ENCODE measurements around the gene RIMS3. TPM values are rescaled to one million over a fixed set of nuclear protein-coding genes. Genes with fewer than 3 reads are reported as not detected.

The RIMS3 gene
- total and polyA plus RNA-seq, 8 donors = 1.3 to 5.0 (median 1.8) TPM

- H3K4me3 ChIP-seq = no peak overlapping the region
- intact Hi-C loops (cut with DNase I) = no loop called here
- no peak overlapping the region for H3K27ac ChIP-seq
- ATAC-seq (no peak), DNase-seq (no peak)
- no peaks in the 10 kb centered on the region for H3K27me3 ChIP-seq
- H3K36me3 ChIP-seq = no peaks in the 10 kb centered on the region
- H3K4me1 ChIP-seq = peaks cover 0 to 13% of the 10 kb centered on the region in 2 donors
- no peaks in the 10 kb centered on the region for H3K9me3 ChIP-seq
- TF ChIP-seq CTCF (IDR thresholded peaks at IDR 0.05) = no peak
These were observed 3.3 kb downstream of the RIMS3 start for GRCh38 chr1:40662151-40662550.

- Histone ChIP-seq H3K9me3 (no peaks in the 10 kb centered on the region), H3K4me3 (no peak overlapping the region), H3K27ac (no peak overlapping the region), H3K27me3 (no peaks in the 10 kb centered on the region), H3K36me3 (no peaks in the 10 kb centered on the region), H3K4me1 (peaks cover 0 to 13% of the 10 kb centered on the region in 2 donors)
- intact Hi-C loops (cut with DNase I) = no loop called here
- no peak for ATAC-seq
- no peak for TF ChIP-seq CTCF (IDR thresholded peaks at IDR 0.05)
- no peak for DNase-seq
These were observed 3.8 kb downstream of the RIMS3 start for GRCh38 chr1:40661678-40662077.

- H3K36me3 ChIP-seq = no peaks in the 10 kb centered on the region
- no peak overlapping the region for H3K27ac ChIP-seq
These were observed 5.9 kb downstream of the RIMS3 start for GRCh38 chr1:40659649-40659947.

GRCh38 chr1:40658751-40659648 is 6.5 kb downstream of the RIMS3 start:
- Histone ChIP-seq H3K27me3 (peaks cover 0 to 5% of the 10 kb centered on the region in 2 donors), H3K9me3 (no peaks in the 10 kb centered on the region), H3K36me3 (no peaks in the 10 kb centered on the region), H3K4me1 (peaks cover 0 to 5% of the 10 kb centered on the region in 2 donors), H3K4me3 (no peak overlapping the region), H3K27ac (no peak overlapping the region)
- intact Hi-C loops (cut with DNase I) = no loop called here
- no peak for ATAC-seq
- DNase-seq = peak in 1 of 4 donors; percentile 19
- TF ChIP-seq CTCF (IDR thresholded peaks at IDR 0.05) = no peak

More at GRCh38 chr1:40659649-40659947, 5.9 kb downstream of the RIMS3 start:
- ATAC-seq (no peak), DNase-seq (no peak)
- Histone ChIP-seq H3K4me3 (no peak overlapping the region), H3K27me3 (no peaks in the 10 kb centered on the region), H3K9me3 (no peaks in the 10 kb centered on the region), H3K4me1 (peaks cover 0 to 5% of the 10 kb centered on the region in 2 donors)
- no peak for TF ChIP-seq CTCF (IDR thresholded peaks at IDR 0.05)
- intact Hi-C loops (cut with DNase I) = no loop called here

GRCh38 chr1:40657046-40657445 is 8.4 kb downstream of the RIMS3 start:
- no peak for DNase-seq
- Histone ChIP-seq H3K27me3 (peaks cover 0 to 13% of the 10 kb centered on the region in 2 donors), H3K9me3 (no peaks in the 10 kb centered on the region), H3K4me1 (no peaks in the 10 kb centered on the region), H3K4me3 (no peak overlapping the region), H3K36me3 (no peaks in the 10 kb centered on the region), H3K27ac (no peak overlapping the region)
- no peak for ATAC-seq
- no peak for TF ChIP-seq CTCF (IDR thresholded peaks at IDR 0.05)
- intact Hi-C loops (cut with DNase I) = no loop called here
